VCaP (cell line): ENCODE results near the gene KAZN.

Source experiments
- H3K27ac ChIP-seq: fragments of 450-650 bp; 2 replicates; pipeline ENCODE4 v1.5.1; 2017
- CTCF ChIP-seq: fragments of 450-650 bp; conservative IDR thresholded peaks from 2 replicates; pipeline ENCODE4 v1.5.1; 2017; ENCODE audit warnings: mild to moderate bottlenecking, moderate library complexity

Gene KAZN

GRCh38 chr1:14924455-14925331, 326.2 kb downstream of the KAZN start:
- H3K27ac ChIP-seq: peak overlapping the region; percentile 55; the same call in 1 of the 2 replicates
- TF ChIP-seq CTCF: peak; percentile 52

DNA sequence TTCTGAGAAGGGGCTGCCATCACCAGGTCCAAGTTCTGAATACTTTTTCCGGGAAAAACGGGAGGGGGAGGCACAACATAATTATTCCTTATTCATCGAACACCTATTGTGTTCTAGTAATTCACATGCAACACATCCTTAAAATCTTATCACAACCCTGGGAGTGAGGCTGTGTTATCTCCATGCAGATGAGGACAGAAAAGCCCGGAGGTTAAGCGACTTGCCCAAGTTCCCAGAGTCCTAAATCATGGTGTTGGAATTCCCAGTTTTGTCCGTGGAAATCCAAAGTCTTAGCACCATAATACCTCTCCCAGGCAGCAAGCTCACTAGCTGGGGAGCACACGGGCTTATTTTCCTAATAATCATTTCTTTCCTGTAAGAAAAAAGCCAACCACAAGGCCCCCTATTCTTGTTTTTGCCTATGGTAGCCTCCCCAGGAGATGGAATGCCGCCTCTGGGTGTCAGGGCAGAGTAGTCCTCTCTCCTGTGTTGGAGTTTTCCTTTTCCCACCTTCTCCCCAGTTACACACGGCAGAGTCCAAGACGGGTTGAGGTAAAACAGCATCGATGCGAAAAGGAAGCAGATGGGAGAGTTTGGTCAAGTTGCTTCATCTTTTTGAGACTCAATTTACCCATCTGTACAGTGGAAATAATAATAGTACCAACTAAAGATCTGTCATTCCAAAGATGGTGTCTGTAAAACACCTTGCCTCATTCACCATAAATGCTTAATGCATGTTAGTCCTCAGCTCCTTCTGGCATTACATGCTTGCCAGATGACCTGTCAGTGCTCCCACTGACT, 327.1 kb downstream of the KAZN start:
- no peak overlapping the region; the same call in 1 of the 2 replicates for H3K27ac ChIP-seq
- no peak for TF ChIP-seq CTCF

DNA sequence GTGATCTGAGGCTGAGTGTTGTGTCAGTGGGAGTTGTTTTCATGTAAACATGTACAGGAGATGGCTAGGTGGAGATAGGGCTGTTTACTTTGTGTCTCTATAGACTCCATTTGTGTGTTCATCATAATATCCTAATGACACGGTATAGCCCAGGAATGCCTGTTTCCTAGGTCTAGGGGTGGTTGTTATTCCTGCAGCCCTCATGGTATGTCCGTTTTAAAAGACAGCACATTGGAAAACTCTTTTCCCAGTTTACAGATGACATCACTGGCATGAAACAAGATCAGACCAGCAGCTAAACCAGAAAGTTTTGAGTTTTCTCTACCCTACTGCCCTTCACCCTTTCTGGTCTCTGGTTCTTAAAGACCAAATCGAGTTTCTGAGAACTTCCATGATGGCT, 327.7 kb downstream of the KAZN start:
- no peak overlapping the region for H3K27ac ChIP-seq
- no peak for TF ChIP-seq CTCF

GRCh38 chr1:14926818-14927575, 328.5 kb downstream of the KAZN start:
- no peak for TF ChIP-seq CTCF
- no peak overlapping the region for H3K27ac ChIP-seq

DNA sequence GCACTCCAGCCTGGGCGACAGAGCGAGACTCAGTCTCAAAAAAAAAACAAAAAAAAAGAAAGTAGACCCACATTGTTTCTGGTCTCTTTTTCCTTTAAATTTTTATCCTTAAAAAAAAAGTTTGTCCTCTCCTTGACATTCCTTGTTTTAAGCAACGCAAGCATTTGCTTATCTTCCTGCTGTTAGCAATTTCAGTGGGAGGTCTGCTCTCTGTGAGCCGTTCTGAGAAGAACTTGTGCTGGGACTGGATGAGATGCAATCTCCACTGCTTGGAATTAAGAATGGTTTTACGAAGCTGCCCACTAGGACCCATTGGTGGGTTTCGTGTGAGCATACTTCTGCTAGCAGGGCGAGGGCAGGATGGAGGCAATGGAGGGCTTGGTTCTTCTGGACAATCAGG, 329.9 kb downstream of the KAZN start:
- H3K27ac ChIP-seq: no peak overlapping the region
- TF ChIP-seq CTCF: no peak

DNA sequence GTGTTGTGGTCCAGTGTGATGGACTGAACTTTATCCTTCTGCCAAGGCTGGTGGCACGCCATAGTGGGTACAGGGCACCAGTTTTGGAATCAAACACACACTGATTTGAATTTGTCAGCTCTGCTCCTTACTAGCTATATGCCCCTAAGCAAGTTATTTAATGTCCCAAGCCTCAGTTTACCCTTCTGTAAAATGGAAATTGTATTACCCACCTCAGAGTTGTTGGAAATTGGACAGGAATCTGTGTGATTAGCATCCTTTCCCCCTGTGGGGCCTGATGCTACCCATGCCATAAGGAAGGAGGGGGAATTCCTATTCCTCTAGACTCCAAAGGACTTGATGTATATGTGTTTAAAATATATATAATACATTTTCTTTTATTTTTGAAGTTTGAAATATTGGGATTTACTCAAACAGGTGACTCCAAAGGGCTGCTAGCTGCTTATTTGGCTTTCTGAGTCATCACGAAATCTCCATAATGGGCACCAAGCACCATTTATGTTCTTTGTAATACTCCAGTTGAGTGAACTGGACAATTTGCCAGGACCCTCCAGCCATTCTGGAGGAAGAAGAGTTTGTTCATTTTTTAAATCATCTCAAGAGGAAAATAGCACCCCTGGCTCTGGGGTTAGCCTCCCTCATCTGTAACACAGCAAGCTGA, 330.5 kb downstream of the KAZN start:
- TF ChIP-seq CTCF: no peak
- H3K27ac ChIP-seq: no peak overlapping the region
